NT2/D1 (cell line): ENCODE results near the gene FAM89B.

Source experiments
- SUZ12 ChIP-seq: IDR thresholded peaks from 2 replicates; pipeline ENCODE4 v1.6.1; 2011; ENCODE audit not compliant: insufficient read length, insufficient read depth; ENCODE audit errors: extremely low read depth
- YY1 ChIP-seq: IDR thresholded peaks from 2 replicates; pipeline ENCODE4 v1.6.1; 2011; ENCODE audit not compliant: insufficient read length, insufficient read depth
- ZNF274 ChIP-seq: IDR thresholded peaks from 2 replicates; pipeline ENCODE4 v1.6.1; 2011; ENCODE audit warnings: mild to moderate bottlenecking, low read depth, low read length

GRCh38 chr11:65584106-65584505 lies 11.8 kb downstream of the FAM89B start:
- TF ChIP-seq ZNF274: no peak
- no peak for TF ChIP-seq SUZ12
- TF ChIP-seq YY1: no peak
